Adipocyte (in vitro differentiated cells): ENCODE data around the gene EDC3.
"Not testable (repeated sequence)": the region's sequence is repeated elsewhere in the genome, so short reads cannot be mapped to it uniquely, and the experiment has no call there.

Experiments used
- DNase-seq: peaks from one replicate; pipeline ENCODE4 v3.0.0-alpha.2; 2015; ENCODE audit warnings: low read depth
- H3K27me3 ChIP-seq: replicated peaks from 2 replicates; pipeline ENCODE4 v1.7.0; 2013; ENCODE audit warnings: mild to moderate bottlenecking, low read length, moderate library complexity; ENCODE audit not compliant: control insufficient read depth, insufficient read depth
- H3K36me3 ChIP-seq: 2 replicates; pipeline ENCODE4 v1.7.0; 2013; ENCODE audit warnings: low read length, mild to moderate bottlenecking, moderate library complexity; ENCODE audit not compliant: control insufficient read depth, insufficient read depth, severe bottlenecking
- H3K4me1 ChIP-seq: 2 replicates; pipeline ENCODE4 v1.7.0; 2013; ENCODE audit warnings: mild to moderate bottlenecking, low read length, moderate library complexity; ENCODE audit not compliant: control insufficient read depth, insufficient read depth
- H3K4me3 ChIP-seq: 2 replicates; pipeline ENCODE4 v1.7.0; 2013; ENCODE audit warnings: mild to moderate bottlenecking, low read length, moderate library complexity
- H3K9ac ChIP-seq: 2 replicates; pipeline ENCODE4 v1.7.0; 2013; ENCODE audit warnings: mild to moderate bottlenecking, low read length, moderate library complexity
- H3K9me3 ChIP-seq: 2 replicates; pipeline ENCODE4 v1.7.0; 2013; ENCODE audit warnings: mild to moderate bottlenecking, low read length, moderate library complexity; ENCODE audit not compliant: control insufficient read depth

EDC3 gene

DNA sequence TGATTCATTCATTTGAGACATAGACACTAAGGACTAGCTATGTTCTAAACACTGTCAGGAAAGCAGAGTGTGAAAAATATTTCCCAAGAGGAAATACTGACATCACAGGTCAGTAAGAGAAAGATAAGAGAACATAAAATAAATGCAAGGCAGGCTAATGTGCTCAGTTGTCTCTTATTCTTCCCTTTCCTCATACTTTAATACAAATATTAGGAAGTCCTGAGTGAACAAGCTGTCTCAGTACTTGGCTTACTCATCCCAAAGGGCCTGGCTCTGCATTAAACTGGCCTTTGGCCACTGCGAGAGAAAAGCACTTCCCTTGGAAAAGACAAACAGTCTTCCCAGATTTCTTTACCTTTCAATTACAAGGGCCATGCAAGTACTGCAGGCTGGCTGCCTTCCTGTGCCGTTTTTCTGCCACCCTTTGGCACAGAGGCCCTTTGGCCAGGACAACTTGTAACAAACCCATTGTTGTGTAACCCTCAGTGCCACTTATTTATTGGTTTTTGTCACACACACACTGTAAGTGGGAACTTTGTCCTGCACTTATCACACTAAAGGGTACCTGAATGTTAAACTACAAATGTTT, 31.7 kb downstream of the EDC3 start:
- Histone ChIP-seq H3K9me3 (no peaks in the 10 kb centered on the region), H3K4me1 (peaks cover 29% of the 10 kb centered on the region), H3K36me3 (peaks cover 4% of the 10 kb centered on the region), H3K27me3 (no peaks in the 10 kb centered on the region), H3K4me3 (no peak overlapping the region), H3K9ac (peak overlapping the region; percentile 35)
- DNase-seq: peak; percentile 27

GRCh38 chr15:74663303-74664027, 32.4 kb downstream of the EDC3 start:
- Histone ChIP-seq H3K9me3 (no peaks in the 10 kb centered on the region), H3K4me1 (peaks cover 29% of the 10 kb centered on the region), H3K27me3 (no peaks in the 10 kb centered on the region)

GRCh38 chr15:74662064-74662860, 33.6 kb downstream of the EDC3 start:
- Histone ChIP-seq H3K27me3 (no peaks in the 10 kb centered on the region), H3K36me3 (no peaks in the 10 kb centered on the region), H3K4me1 (peaks cover 32% of the 10 kb centered on the region), H3K9ac (no peak overlapping the region), H3K4me3 (no peak overlapping the region), H3K9me3 (no peaks in the 10 kb centered on the region)
- no peak for DNase-seq

More at GRCh38 chr15:74663303-74664027, 32.4 kb downstream of the EDC3 start:
- Histone ChIP-seq H3K9ac (peak overlapping the region; percentile 34), H3K4me3 (no peak overlapping the region), H3K36me3 (peaks cover 4% of the 10 kb centered on the region)
- no peak for DNase-seq

DNA sequence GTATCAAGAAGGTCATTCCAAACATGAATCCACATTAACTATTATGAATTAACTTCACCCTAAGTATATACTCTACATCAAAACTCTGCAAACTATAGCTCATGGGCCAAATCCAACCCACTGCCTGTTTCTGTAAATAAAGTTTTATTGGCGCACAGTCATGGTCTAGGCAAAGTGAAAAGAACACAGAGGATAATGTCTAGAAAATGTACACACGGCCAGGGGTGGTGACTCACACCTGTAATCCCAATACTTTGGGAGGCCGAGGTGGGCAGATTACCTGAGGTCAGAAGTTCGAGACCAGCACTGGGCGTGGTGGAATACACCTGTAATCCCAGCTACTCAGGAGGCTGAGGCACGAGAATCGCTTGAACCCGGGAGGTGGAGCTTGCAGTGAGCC, 34.5 kb downstream of the EDC3 start:
- not testable (repeated sequence) for H3K4me3 ChIP-seq, H3K27me3 ChIP-seq, H3K9me3 ChIP-seq, DNase-seq, H3K36me3 ChIP-seq, H3K9ac ChIP-seq
- H3K4me1 ChIP-seq: peaks cover 40% of the 10 kb centered on the region

DNA sequence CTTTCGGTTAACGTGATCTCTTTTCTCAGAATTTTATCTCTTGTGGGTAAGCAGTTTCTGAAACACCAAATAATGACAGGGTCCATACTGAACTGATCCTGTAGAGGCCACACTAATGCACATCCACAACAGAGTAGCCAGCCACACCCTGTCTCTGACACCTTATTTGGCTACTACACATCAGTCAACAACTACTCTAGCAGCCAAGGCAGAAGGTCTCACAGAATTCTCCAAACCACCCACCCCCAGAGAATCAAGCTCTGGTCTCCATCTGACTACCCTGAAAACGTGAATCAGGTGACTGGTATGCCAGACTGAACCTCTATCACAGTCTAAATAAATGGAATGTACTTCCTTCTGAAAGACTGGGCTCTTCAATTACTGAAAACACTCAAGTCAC, 38.0 kb downstream of the EDC3 start:
- peak; percentile 14 for DNase-seq
- Histone ChIP-seq H3K4me3 (no peak overlapping the region), H3K36me3 (peaks cover 7% of the 10 kb centered on the region), H3K9me3 (no peaks in the 10 kb centered on the region), H3K9ac (no peak overlapping the region), H3K4me1 (peaks cover 43% of the 10 kb centered on the region), H3K27me3 (no peaks in the 10 kb centered on the region)

DNA sequence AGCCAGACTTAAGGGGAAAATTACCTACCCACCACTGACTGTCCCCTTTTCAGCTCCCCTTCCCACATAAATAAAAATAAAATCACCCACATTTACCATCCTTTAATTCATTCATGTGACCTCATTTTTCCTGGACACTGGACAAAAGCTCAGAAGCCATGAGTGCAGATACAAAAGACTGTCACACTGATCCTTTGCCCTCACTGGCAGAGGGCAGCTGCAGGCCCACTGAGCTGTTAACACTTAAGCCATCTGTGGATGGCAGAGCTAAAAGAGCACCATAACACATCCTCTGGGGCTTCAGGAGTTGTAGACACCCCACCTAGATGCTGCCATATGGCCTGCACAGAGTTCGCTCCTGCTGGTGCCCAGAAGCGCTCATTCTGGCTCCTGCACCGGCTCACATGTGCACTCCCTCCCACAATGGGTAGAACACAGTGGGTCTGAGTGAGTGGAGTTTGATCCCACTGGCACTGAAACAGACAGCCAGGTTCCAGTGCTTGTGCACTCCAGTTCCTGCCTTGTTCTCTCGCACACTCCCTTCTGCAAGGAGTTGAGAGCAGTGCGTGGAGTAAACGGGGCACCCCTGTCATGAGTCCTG, 38.8 kb downstream of the EDC3 start:
- Histone ChIP-seq H3K27me3 (no peaks in the 10 kb centered on the region), H3K9me3 (no peaks in the 10 kb centered on the region), H3K4me1 (peaks cover 40% of the 10 kb centered on the region), H3K9ac (no peak overlapping the region), H3K4me3 (no peak overlapping the region), H3K36me3 (peaks cover 7% of the 10 kb centered on the region)
- no peak for DNase-seq

- Histone ChIP-seq H3K27me3 (no peaks in the 10 kb centered on the region), H3K4me3 (no peak overlapping the region), H3K9ac (no peak overlapping the region), H3K36me3 (peaks cover 7% of the 10 kb centered on the region), H3K9me3 (no peaks in the 10 kb centered on the region), H3K4me1 (peaks cover 46% of the 10 kb centered on the region)
- no peak for DNase-seq
Measured at GRCh38 chr15:74655424-74655823, 40.4 kb downstream of the EDC3 start.

GRCh38 chr15:74653426-74654102, 42.3 kb downstream of the EDC3 start:
- H3K9me3 ChIP-seq: no peaks in the 10 kb centered on the region
- peaks cover 46% of the 10 kb centered on the region for H3K4me1 ChIP-seq
- H3K4me3 ChIP-seq: no peak overlapping the region
- no peak overlapping the region for H3K9ac ChIP-seq
- H3K27me3 ChIP-seq: no peaks in the 10 kb centered on the region
- peak; percentile 91 for DNase-seq
- H3K36me3 ChIP-seq: peaks cover 7% of the 10 kb centered on the region

DNA sequence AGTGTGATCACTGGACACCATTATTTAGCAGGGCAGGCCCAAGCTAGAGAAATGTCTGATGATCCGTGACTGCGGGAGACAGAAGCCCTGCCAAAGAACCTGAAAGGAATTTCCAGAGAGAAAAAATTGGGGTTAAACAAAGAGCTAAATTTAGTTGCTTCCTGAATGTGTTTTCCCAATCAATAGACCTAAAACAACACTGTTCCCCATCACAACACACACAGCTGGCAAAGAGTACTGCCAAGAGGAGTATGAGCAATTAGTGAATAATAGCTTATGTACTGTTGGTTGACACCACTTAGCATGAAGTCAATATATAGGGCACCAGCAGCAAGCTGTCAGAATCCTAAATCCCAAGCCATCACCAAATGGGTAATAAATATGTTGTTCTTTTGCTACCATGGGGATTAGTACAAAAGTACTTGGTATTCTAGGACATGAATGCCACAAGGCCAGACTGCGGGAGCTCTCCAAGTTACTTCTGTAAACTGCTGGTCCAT, 44.5 kb downstream of the EDC3 start:
- DNase-seq: no peak
- H3K36me3 ChIP-seq: peaks cover 7% of the 10 kb centered on the region
- H3K27me3 ChIP-seq: no peaks in the 10 kb centered on the region
- peaks cover 39% of the 10 kb centered on the region for H3K4me1 ChIP-seq
- H3K9ac ChIP-seq: no peak overlapping the region
- no peaks in the 10 kb centered on the region for H3K9me3 ChIP-seq
- no peak overlapping the region for H3K4me3 ChIP-seq

DNA sequence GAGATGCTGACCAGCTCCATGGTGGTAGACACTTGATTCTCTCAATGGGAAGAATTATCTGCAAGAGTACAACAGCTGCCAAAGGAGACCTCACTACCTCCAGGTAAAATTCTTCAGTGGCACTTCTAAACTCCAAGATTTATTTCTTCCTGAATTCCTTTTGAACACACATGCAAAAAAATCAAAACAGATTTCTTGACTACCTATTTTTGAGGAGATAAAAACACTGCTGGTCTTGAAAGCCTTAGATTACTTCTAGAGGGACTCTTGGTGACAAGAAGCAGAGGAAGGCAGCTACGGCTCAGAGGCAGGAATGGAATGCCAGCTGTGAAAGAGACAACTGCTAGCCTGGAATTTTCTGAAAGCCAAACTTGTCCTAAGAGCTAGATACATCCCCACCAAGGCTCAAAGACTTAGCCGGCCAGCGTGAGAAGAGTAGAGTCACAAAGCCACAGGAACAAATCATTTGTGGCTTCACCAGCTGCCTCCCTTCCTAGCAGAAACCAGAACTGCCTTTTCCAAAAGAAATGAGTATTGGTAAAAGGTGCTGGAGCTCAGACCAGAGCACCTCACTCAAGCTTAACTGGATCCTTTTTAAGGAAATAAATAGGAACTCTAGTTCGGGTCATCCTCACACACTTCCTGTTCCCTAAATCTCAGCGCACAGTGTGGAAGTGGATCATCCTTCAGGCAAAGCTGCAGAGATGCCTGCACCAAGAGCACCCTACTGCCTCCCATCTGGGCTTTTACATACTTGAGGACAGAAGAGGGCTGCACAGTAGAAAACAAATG, 47.6 kb downstream of the EDC3 start:
- no peak for DNase-seq
- Histone ChIP-seq H3K9ac (no peak overlapping the region), H3K4me1 (peaks cover 19% of the 10 kb centered on the region), H3K4me3 (no peak overlapping the region), H3K36me3 (no peaks in the 10 kb centered on the region), H3K27me3 (no peaks in the 10 kb centered on the region), H3K9me3 (no peaks in the 10 kb centered on the region)
